A673 (cell line): ENCODE data around the gene DENND6A. TPM values are rescaled to one million over a fixed set of nuclear protein-coding genes. Genes with fewer than 3 reads are reported as not detected.
"Not testable (repeated sequence)": the region's sequence is repeated elsewhere in the genome, so short reads cannot be mapped to it uniquely, and the experiment has no call there.

Experiments used
- BruUV-seq: library from RNA; stranded (reverse); fragments of 400-500 nt; replicated peaks from 2 replicates; lab custom pipeline; 2021; lab: Mats Ljungman, UMichigan
- CTCF ChIA-PET: fragments of 300-600 bp; sonication (Branson Sonifier 250); formaldehyde crosslinking; loops from one replicate; lab custom pipeline; 2022; ENCODE audit warnings: antibody characterized with exemption; lab: Charles Lee
- POLR2A ChIA-PET: fragments of 300-600 bp; sonication (Branson Sonifier 250); formaldehyde crosslinking; loops from one replicate; lab custom pipeline; 2022; ENCODE audit warnings: antibody characterized with exemption; ENCODE audit not compliant: low non-redundant PET; lab: Charles Lee
- DNase-seq: peaks from one replicate; pipeline ENCODE4 v3.0.0-alpha.2; 2015; ENCODE audit warnings: low spot score
- H3K27ac ChIP-seq: fragments of 200-600 bp; sonication (generic); 2 replicates; pipeline ENCODE4 v1.5.1; 2016; ENCODE audit warnings: mixed run types, low read depth, mild to moderate bottlenecking, mixed read lengths, antibody characterized with exemption, low read length; ENCODE audit not compliant: poor library complexity, severe bottlenecking
- H3K27me3 ChIP-seq: fragments of 200-600 bp; sonication (generic); replicated peaks from 2 replicates; pipeline ENCODE4 v1.6.1; 2017; ENCODE audit warnings: mixed run types, low read depth, mild to moderate bottlenecking, mixed read lengths, antibody characterized with exemption, low read length; ENCODE audit not compliant: insufficient read depth, poor library complexity
- H3K36me3 ChIP-seq: fragments of 200-600 bp; sonication (generic); 2 replicates; pipeline ENCODE4 v1.6.1; 2016; ENCODE audit warnings: mixed run types, mild to moderate bottlenecking, mixed read lengths, antibody characterized with exemption, low read length; ENCODE audit not compliant: insufficient read depth, poor library complexity, severe bottlenecking
- H3K4me1 ChIP-seq: fragments of 200-600 bp; sonication (generic); 2 replicates; pipeline ENCODE4 v1.6.1; 2017; ENCODE audit warnings: mixed run types, mild to moderate bottlenecking, mixed read lengths, antibody characterized with exemption, low read length; ENCODE audit not compliant: insufficient read depth, poor library complexity, severe bottlenecking
- H3K4me3 ChIP-seq: fragments of 200-600 bp; sonication (generic); 2 replicates; pipeline ENCODE4 v1.5.1; 2016; ENCODE audit warnings: low read depth, mixed run types, mild to moderate bottlenecking, mixed read lengths, low read length; ENCODE audit not compliant: poor library complexity, severe bottlenecking
- H3K9me3 ChIP-seq: fragments of 200-600 bp; sonication (generic); 2 replicates; pipeline ENCODE4 v1.6.1; 2016; ENCODE audit warnings: mixed run types, low read depth, mild to moderate bottlenecking, mixed read lengths, antibody characterized with exemption, low read length; ENCODE audit not compliant: poor library complexity, severe bottlenecking
- EZH2 ChIP-seq: fragments of 200-600 bp; sonication (generic); IDR thresholded peaks from 2 replicates; pipeline ENCODE4 v1.6.1; 2017; ENCODE audit warnings: borderline replicate concordance, low read depth, mild to moderate bottlenecking, mixed read lengths, antibody characterized with exemption, low read length; ENCODE audit not compliant: poor library complexity, severe bottlenecking
- intact Hi-C: fragments of 100-400 bp; cut with micrococcal nuclease; formaldehyde crosslinking; loops from one replicate; pipeline ENCODE4 v1.10.0; 2022; ENCODE audit not compliant: unreplicated experiment
- total RNA-seq: library from RNA; stranded (reverse); gene quantifications from 2 replicates; pipeline ENCODE4 v1.2.3, GENCODE V29; 2021
- TF ChIP-seq, protein P1 (sequence below): fragments of 300-800, 200-600 bp; sonication (generic); conservative IDR thresholded peaks from 2 replicates; pipeline ENCODE4 v1.5.1; 2017; ENCODE audit warnings: low read depth, mild to moderate bottlenecking, antibody characterized with exemption, low read length, moderate library complexity, mixed read lengths

Gene DENND6A
- total RNA-seq, 1 experiment from 2014 or later = 22.1 TPM

DNA sequence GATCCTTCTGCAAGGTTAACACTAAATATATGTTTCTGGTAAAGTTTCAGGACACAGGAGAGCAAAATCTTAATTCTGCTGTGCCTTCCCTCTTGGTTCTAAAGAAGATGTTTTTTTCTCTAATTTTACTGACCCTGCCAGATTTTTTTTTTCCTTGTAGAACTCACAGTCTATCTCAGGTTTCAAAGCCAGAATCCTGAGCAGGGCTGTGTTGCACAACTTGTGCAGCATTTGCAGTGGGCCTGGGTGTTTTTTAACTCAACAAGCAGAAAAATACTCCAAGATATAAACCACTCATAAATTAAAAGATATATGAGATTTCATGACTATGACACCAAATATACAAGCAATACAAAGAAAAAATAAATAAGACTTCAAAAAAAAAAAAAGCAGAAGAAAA, 55.5 kb downstream of the DENND6A start:
- TF ChIP-seq EZH2 = no peak
- TF ChIP-seq, protein P1, sequence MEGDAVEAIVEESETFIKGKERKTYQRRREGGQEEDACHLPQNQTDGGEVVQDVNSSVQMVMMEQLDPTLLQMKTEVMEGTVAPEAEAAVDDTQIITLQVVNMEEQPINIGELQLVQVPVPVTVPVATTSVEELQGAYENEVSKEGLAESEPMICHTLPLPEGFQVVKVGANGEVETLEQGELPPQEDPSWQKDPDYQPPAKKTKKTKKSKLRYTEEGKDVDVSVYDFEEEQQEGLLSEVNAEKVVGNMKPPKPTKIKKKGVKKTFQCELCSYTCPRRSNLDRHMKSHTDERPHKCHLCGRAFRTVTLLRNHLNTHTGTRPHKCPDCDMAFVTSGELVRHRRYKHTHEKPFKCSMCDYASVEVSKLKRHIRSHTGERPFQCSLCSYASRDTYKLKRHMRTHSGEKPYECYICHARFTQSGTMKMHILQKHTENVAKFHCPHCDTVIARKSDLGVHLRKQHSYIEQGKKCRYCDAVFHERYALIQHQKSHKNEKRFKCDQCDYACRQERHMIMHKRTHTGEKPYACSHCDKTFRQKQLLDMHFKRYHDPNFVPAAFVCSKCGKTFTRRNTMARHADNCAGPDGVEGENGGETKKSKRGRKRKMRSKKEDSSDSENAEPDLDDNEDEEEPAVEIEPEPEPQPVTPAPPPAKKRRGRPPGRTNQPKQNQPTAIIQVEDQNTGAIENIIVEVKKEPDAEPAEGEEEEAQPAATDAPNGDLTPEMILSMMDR = no peak
- no TSS peak for BruUV-seq
- CTCF ChIA-PET = no interaction called here
- intact Hi-C loops = no loop called here
- Histone ChIP-seq H3K4me1 (no peaks in the 10 kb centered on the region), H3K27ac (no peak overlapping the region), H3K9me3 (no peaks in the 10 kb centered on the region), H3K27me3 (no peaks in the 10 kb centered on the region), H3K36me3 (no peaks in the 10 kb centered on the region), H3K4me3 (no peak overlapping the region)
- POLR2A ChIA-PET = no interaction called here
- no peak for DNase-seq

DNA sequence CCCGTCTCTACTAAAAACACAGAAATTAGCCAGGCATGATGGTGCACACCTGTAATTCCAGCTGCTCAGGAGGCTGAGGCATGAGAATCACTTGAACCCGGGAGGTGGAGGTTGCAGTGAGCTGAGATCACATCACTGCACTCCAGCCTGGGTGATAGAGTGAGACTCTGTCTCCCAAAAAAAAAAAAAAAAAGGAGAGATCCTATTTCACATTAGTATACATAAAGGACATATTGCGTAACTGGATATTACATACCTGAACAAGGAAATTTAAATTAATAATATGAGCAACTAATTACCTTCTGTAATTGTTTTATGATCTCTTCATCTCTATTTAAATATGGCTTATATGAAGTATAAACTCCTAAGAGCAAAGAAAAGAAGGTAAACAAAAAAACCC, 58.6 kb downstream of the DENND6A start:
- H3K4me3 ChIP-seq, POLR2A ChIA-PET, DNase-seq, H3K36me3 ChIP-seq, CTCF ChIA-PET, H3K4me1 ChIP-seq, intact Hi-C loops, H3K9me3 ChIP-seq, BruUV-seq, H3K27me3 ChIP-seq, H3K27ac ChIP-seq: not testable (repeated sequence)

DNA sequence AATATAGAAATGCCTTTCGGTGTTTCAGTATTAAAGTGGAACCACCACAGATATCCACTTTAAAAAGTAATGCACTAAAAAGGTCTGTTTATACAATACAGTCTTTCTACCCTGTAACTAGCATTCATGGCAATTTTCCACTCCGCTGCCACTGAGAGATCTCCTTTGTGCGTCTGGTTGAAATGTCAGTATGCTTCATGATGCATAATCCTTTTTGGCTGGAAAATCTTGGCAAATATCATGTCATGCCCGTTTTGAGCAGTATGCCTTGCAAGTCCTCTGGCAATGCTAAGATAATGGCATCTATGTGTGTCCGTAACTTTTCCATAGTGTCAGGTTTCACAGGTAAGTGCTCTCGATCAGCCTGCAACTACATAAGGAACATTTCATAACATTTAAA, 64.9 kb downstream of the DENND6A start:
- no peaks in the 10 kb centered on the region for H3K27me3 ChIP-seq
- no TSS peak for BruUV-seq
- no peaks in the 10 kb centered on the region for H3K4me1 ChIP-seq
- ChIA-PET CTCF (no interaction called here), POLR2A (no interaction called here)
- H3K4me3 ChIP-seq = no peak overlapping the region
- no peaks in the 10 kb centered on the region for H3K9me3 ChIP-seq
- H3K27ac ChIP-seq = no peak overlapping the region
- DNase-seq = peak; percentile 1
- intact Hi-C loops = no loop called here
- H3K36me3 ChIP-seq = peaks cover 12% of the 10 kb centered on the region
- TF ChIP-seq, protein P1 = no peak

DNA sequence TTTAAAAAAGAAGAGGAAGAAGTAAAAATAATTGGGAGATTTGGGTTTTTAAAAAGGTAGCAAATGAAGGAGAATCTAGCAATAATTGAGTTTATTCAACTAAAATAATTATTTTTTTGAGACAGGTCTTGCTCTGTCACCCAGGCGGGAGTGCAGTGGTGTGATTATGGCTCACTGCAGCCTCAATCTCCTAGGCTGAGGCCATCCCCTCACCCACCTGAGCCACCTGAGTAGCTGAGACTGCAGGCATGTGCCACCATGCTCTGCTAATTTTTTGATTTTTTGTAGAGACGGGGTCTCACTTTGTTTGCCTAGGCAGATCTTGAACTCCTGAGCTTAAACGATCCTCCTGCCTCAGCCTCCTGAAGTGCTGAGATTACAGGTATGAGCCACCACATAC, 68.1 kb downstream of the DENND6A start:
- POLR2A ChIA-PET = no interaction called here

More for the DNA sequence above, 68.1 kb downstream of the DENND6A start:
- Histone ChIP-seq H3K27me3 (no peaks in the 10 kb centered on the region), H3K36me3 (peaks cover 12% of the 10 kb centered on the region), H3K4me1 (no peaks in the 10 kb centered on the region), H3K27ac (no peak overlapping the region), H3K4me3 (no peak overlapping the region), H3K9me3 (no peaks in the 10 kb centered on the region)
- CTCF ChIA-PET = no interaction called here
- BruUV-seq = no TSS peak
- intact Hi-C loops = no loop called here
- DNase-seq = no peak
- TF ChIP-seq, protein P1 = no peak
- no peak for TF ChIP-seq EZH2
